ENCODE results near the gene ATF5. TPM values are rescaled to one million over a fixed set of nuclear protein-coding genes. Genes with fewer than 3 reads are reported as not detected.

The ATF5 gene
- total and polyA plus RNA-seq, 2 of the 8 experiments (the other 6 are each of a cell fraction or from before 2014, with no cell fraction given) = 6.2 to 13.1 TPM

GRCh38 chr19:49894879-49895565, 34.0 kb upstream of the ATF5 start:
- DNase-seq (ENCODE audit: low read depth in 1 of 2, low spot score in 2 of 2) = no peak
- no peak for TF ChIP-seq SUZ12 (IDR thresholded peaks at IDR 0.05; ENCODE audit: low read length)
- TF ChIP-seq, protein P1, sequence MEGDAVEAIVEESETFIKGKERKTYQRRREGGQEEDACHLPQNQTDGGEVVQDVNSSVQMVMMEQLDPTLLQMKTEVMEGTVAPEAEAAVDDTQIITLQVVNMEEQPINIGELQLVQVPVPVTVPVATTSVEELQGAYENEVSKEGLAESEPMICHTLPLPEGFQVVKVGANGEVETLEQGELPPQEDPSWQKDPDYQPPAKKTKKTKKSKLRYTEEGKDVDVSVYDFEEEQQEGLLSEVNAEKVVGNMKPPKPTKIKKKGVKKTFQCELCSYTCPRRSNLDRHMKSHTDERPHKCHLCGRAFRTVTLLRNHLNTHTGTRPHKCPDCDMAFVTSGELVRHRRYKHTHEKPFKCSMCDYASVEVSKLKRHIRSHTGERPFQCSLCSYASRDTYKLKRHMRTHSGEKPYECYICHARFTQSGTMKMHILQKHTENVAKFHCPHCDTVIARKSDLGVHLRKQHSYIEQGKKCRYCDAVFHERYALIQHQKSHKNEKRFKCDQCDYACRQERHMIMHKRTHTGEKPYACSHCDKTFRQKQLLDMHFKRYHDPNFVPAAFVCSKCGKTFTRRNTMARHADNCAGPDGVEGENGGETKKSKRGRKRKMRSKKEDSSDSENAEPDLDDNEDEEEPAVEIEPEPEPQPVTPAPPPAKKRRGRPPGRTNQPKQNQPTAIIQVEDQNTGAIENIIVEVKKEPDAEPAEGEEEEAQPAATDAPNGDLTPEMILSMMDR (IDR thresholded peaks at IDR 0.05; ENCODE audit: control extremely low read depth in 1 of 3, insufficient read depth in 1 of 3, low read depth in 1 of 3, low read length in 3 of 3) = no peak
- TF ChIP-seq CTBP2 (IDR thresholded peaks at IDR 0.05; ENCODE audit: borderline replicate concordance, insufficient read depth, insufficient read length, low read length) = no peak
- TF ChIP-seq ATF3 (IDR thresholded peaks at IDR 0.05; ENCODE audit: insufficient read depth, low read depth, low read length) = no peak
- TF ChIP-seq BRCA1 (IDR thresholded peaks at IDR 0.05; ENCODE audit: low read depth, low read length) = no peak
- no peak for TF ChIP-seq POLR2A (IDR thresholded peaks at IDR 0.05; ENCODE audit: control extremely low read depth in 1 of 2, low read depth in 2 of 2, low read length in 2 of 2)
- no peak for TF ChIP-seq CHD1 (IDR thresholded peaks at IDR 0.05; ENCODE audit: low read depth, low read length)
- no peak for TF ChIP-seq KDM4A (IDR thresholded peaks at IDR 0.05; ENCODE audit: low read depth, low read length, severe bottlenecking)

More at GRCh38 chr19:49894879-49895565, 34.0 kb upstream of the ATF5 start:
- no peak for FAIRE-seq
- no peak overlapping the region for H2BK20ac ChIP-seq (ENCODE audit: low read length)
- H3K4me2 ChIP-seq (ENCODE audit: insufficient read depth in 1 of 2, low read depth in 2 of 2, low read length in 2 of 2) = no peak overlapping the region
- no peak overlapping the region for H4K5ac ChIP-seq (ENCODE audit: insufficient read length, low read depth, low read length)
- CTCF ChIA-PET (ENCODE audit: partially characterized antibody) = interaction anchor here (0.9 to 2.7 kb wide), 6 partner anchors 17 to 89 kb away, joined by 3 to 15 read pairs (median 4); no protein-coding TSS in a partner anchor
- H3K4ac ChIP-seq (replicated peaks; ENCODE audit: insufficient read length, low read depth, low read length) = no peak overlapping the region
- H4K20me1 ChIP-seq (replicated peaks in 1 of 2; ENCODE audit: control insufficient read depth in 1 of 2, insufficient read depth in 2 of 2, low read length in 2 of 2) = peaks cover 0 to 1% of the 10 kb centered on the region in 2 experiments
- no peaks in the 10 kb centered on the region for H3K79me2 ChIP-seq (ENCODE audit: control insufficient read depth in 1 of 2, insufficient read depth in 2 of 2, low read length in 2 of 2)
- no peak overlapping the region for H3K23ac ChIP-seq (ENCODE audit: insufficient read length)
- no peak overlapping the region for H2BK12ac ChIP-seq (ENCODE audit: low read depth, low read length)
- H3K27ac ChIP-seq (ENCODE audit: low read depth, low read length) = no peak overlapping the region
- no peak overlapping the region for H2BK120ac ChIP-seq (replicated peaks; ENCODE audit: low read depth, low read length)
- no peak overlapping the region for H3K56ac ChIP-seq (replicated peaks; ENCODE audit: insufficient read length, low read depth, low read length)
- H2BK15ac ChIP-seq (ENCODE audit: low read length) = no peak overlapping the region
- no peaks in the 10 kb centered on the region for H3K79me1 ChIP-seq (ENCODE audit: low read depth, low read length)
- no peak overlapping the region for H2BK5ac ChIP-seq (ENCODE audit: low read depth, low read length)
- no peak overlapping the region for H3K4me3 ChIP-seq (ENCODE audit: extremely low read depth in 1 of 4, insufficient read depth in 2 of 4, low read depth in 3 of 4, low read length in 4 of 4)
- no peak overlapping the region for H2AK5ac ChIP-seq (ENCODE audit: low read depth, low read length)
- H3K36me3 ChIP-seq (ENCODE audit: control insufficient read depth in 2 of 4, insufficient read depth in 4 of 4, low read length in 3 of 4) = no peaks in the 10 kb centered on the region
- H3K27me3 ChIP-seq (replicated peaks in 1 of 4; ENCODE audit: control insufficient read depth in 3 of 4, extremely low read depth in 1 of 4, insufficient read depth in 3 of 4, low read length in 3 of 4) = peaks cover 0 to 3% (median 0%) of the 10 kb centered on the region in 4 experiments; a peak in 1 of 7 replicates
- 86% methylated on average over 17 of the region's 17 CpGs; no CpG with 5 or more reads in 1 of the 2 experiments for WGBS, 2 experiments (ENCODE audit: extremely low coverage in 1 of 2, insufficient coverage in 1 of 2, insufficient read length in 1 of 2, insufficient replicate concordance in 2 of 2, low coverage in 1 of 2, low lambda C conversion rate in 2 of 2, missing lambda C conversion rate in 1 of 2)
- H3K14ac ChIP-seq (ENCODE audit: insufficient read length) = no peak overlapping the region
- no peak overlapping the region for H4K8ac ChIP-seq (ENCODE audit: extremely low read depth, insufficient read depth, low read length)
- H2AFZ ChIP-seq (ENCODE audit: low read length) = no peak overlapping the region
- peaks cover 2% of the 10 kb centered on the region; the same call in 1 of the 2 replicates for H3K23me2 ChIP-seq (ENCODE audit: low read depth, low read length)
- POLR2A ChIA-PET (ENCODE audit: partially characterized antibody) = interaction anchor here (0.9 to 9.5 kb wide), 9 partner anchors 9 to 34 kb away, joined by 3 to 82 read pairs (median 4); partner anchors contain the start of genes AKT1S1, ATF5, NUP62 and TBC1D17
- no peak overlapping the region for H4K91ac ChIP-seq (replicated peaks; ENCODE audit: insufficient read length, low read length)
- H3K4me1 ChIP-seq (replicated peaks in 1 of 4; ENCODE audit: control insufficient read depth in 3 of 4, insufficient read depth in 4 of 4, low read length in 3 of 4) = peaks cover 0 to 12% (median 7%) of the 10 kb centered on the region in 4 experiments; a peak in 4 of 7 replicates
- no peaks in the 10 kb centered on the region for H3K9me3 ChIP-seq (ENCODE audit: insufficient read depth in 2 of 2, low read depth in 1 of 2, low read length in 1 of 2)
- no peak overlapping the region for H3K18ac ChIP-seq (ENCODE audit: extremely low read depth, low read length)
- H3K9ac ChIP-seq (replicated peaks in 1 of 4; ENCODE audit: extremely low read depth in 1 of 4, low read depth in 3 of 4, low read length in 3 of 4) = no peak overlapping the region

Data from H1 (cell line).